Neural progenitor cell (in vitro differentiated cells): ENCODE data around the gene TTC39C. TPM values are rescaled to one million over a fixed set of nuclear protein-coding genes. Genes with fewer than 3 reads are reported as not detected.

Experiments used
- DNase-seq: peaks from one replicate; pipeline ENCODE4 v3.0.0-alpha.2; 2016; ENCODE audit warnings: low spot score
- H2AFZ ChIP-seq: fragments of 200-600 bp; sonication (generic); replicated peaks from 2 replicates; pipeline ENCODE4 v1.6.1; 2016; ENCODE audit warnings: antibody characterized with exemption
- H3F3A ChIP-seq: fragments of 200-600 bp; sonication (generic); 2 replicates; pipeline ENCODE4 v1.6.1; 2016; ENCODE audit warnings: antibody characterized with exemption, low read depth
- H3K27ac ChIP-seq: fragments of 200-600 bp; sonication (generic); 2 replicates; pipeline ENCODE4 v1.5.1; 2016; ENCODE audit warnings: mild to moderate bottlenecking
- H3K27me3 ChIP-seq: fragments of 200-600 bp; sonication (generic); 2 replicates; pipeline ENCODE4 v1.6.1; 2016; ENCODE audit warnings: mild to moderate bottlenecking, moderate library complexity
- H3K36me3 ChIP-seq: fragments of 200-600 bp; sonication (generic); 2 replicates; pipeline ENCODE4 v1.5.1; 2016
- H3K4me1 ChIP-seq: fragments of 200-600 bp; sonication (generic); 2 replicates; pipeline ENCODE4 v1.6.1; 2016; ENCODE audit warnings: mixed run types
- H3K4me2 ChIP-seq: fragments of 200-600 bp; sonication (generic); 2 replicates; pipeline ENCODE4 v1.6.1; 2016
- H3K4me3 ChIP-seq: fragments of 200-600 bp; sonication (generic); 2 replicates; pipeline ENCODE4 v1.5.1; 2016
- H3K79me2 ChIP-seq: fragments of 200-600 bp; sonication (generic); 2 replicates; pipeline ENCODE4 v1.6.1; 2016; ENCODE audit warnings: low read depth
- H3K9ac ChIP-seq: fragments of 200-600 bp; sonication (generic); 2 replicates; pipeline ENCODE4 v1.6.1; 2016
- H3K9me3 ChIP-seq: fragments of 200-600 bp; sonication (generic); 2 replicates; pipeline ENCODE4 v1.5.1; 2016; ENCODE audit warnings: low read depth
- H4K20me1 ChIP-seq: fragments of 200-600 bp; sonication (generic); 2 replicates; pipeline ENCODE4 v1.6.1; 2016; ENCODE audit warnings: low read depth
- H3K27ac Mint-ChIP-seq: 3 replicates; pipeline ENCODE4 v1.8.0; 2021; ENCODE audit warnings: mixed read lengths
- H3K27me3 Mint-ChIP-seq: 2 replicates; pipeline ENCODE4 v1.8.0; 2022; ENCODE audit warnings: low read depth, mild to moderate bottlenecking, inconsistent platforms, moderate library complexity, mixed read lengths; ENCODE audit not compliant: insufficient read depth
- H3K36me3 Mint-ChIP-seq: 3 replicates; pipeline ENCODE4 v1.8.0; 2021; ENCODE audit warnings: mixed read lengths
- H3K4me1 Mint-ChIP-seq: 3 replicates; pipeline ENCODE4 v1.8.0; 2021; ENCODE audit warnings: mixed read lengths
- H3K4me3 Mint-ChIP-seq: 3 replicates; pipeline ENCODE4 v1.8.0; 2021; ENCODE audit warnings: mild to moderate bottlenecking, moderate library complexity, mixed read lengths
- H3K9me3 Mint-ChIP-seq: 3 replicates; pipeline ENCODE4 v1.8.0; 2020; ENCODE audit warnings: mixed read lengths
- CTCF ChIP-seq: fragments of 200-600 bp; sonication (generic); IDR thresholded peaks from 2 replicates; pipeline ENCODE4 v1.5.1; 2017; ENCODE audit warnings: antibody characterized with exemption, mild to moderate bottlenecking
- EZH2 ChIP-seq: fragments of 200-600 bp; sonication (generic); IDR thresholded peaks from 2 replicates; pipeline ENCODE4 v1.6.1; 2017; ENCODE audit warnings: antibody characterized with exemption, mild to moderate bottlenecking, moderate library complexity
- EZH2phosphoT487 ChIP-seq: fragments of 200-600 bp; sonication (generic); IDR thresholded peaks from 2 replicates; pipeline ENCODE4 v1.6.1; 2017; ENCODE audit warnings: antibody characterized with exemption
- total RNA-seq: library from RNA; depleted of rRNA; stranded (reverse); fragments of >200 nt; gene quantifications from 2 replicates; pipeline ENCODE4 v1.2.3, GENCODE V29; 2015; ENCODE audit warnings: low replicate concordance

Gene TTC39C
- total RNA-seq, 1 donor from 2014 or later: 27.6 TPM

GRCh38 chr18:24049142-24049541 lies 34.6 kb downstream of the TTC39C start:
- Mint-ChIP-seq H3K27me3 (no peaks in the 10 kb centered on the region), H3K36me3 (peaks cover 3% of the 10 kb centered on the region), H3K4me3 (no peak overlapping the region), H3K27ac (no peak overlapping the region), H3K9me3 (no peaks in the 10 kb centered on the region), H3K4me1 (peaks cover 6% of the 10 kb centered on the region)
- Histone ChIP-seq H3K4me1 (no peaks in the 10 kb centered on the region), H3K9me3 (no peaks in the 10 kb centered on the region), H3F3A (no peaks in the 10 kb centered on the region), H4K20me1 (no peaks in the 10 kb centered on the region), H2AFZ (no peak overlapping the region), H3K4me2 (no peak overlapping the region), H3K79me2 (no peaks in the 10 kb centered on the region), H3K27me3 (no peaks in the 10 kb centered on the region), H3K36me3 (no peaks in the 10 kb centered on the region), H3K27ac (no peak overlapping the region), H3K9ac (no peak overlapping the region), H3K4me3 (no peak overlapping the region)
- DNase-seq: no peak
- TF ChIP-seq EZH2: no peak
- TF ChIP-seq CTCF: no peak
- TF ChIP-seq EZH2phosphoT487: no peak

- peaks cover 22% of the 10 kb centered on the region for H3K4me1 Mint-ChIP-seq
- no peak overlapping the region for H3K27ac ChIP-seq
- no peaks in the 10 kb centered on the region for H3K27me3 Mint-ChIP-seq
- H3K79me2 ChIP-seq: peaks cover 9% of the 10 kb centered on the region
- no peaks in the 10 kb centered on the region for H3K9me3 Mint-ChIP-seq
- no peaks in the 10 kb centered on the region for H3K27me3 ChIP-seq
- no peak overlapping the region for H3K9ac ChIP-seq
- H3K36me3 ChIP-seq: no peaks in the 10 kb centered on the region
- no peak overlapping the region for H3K4me3 ChIP-seq
- H3K27ac Mint-ChIP-seq: no peak overlapping the region
- no peaks in the 10 kb centered on the region for H3F3A ChIP-seq
- H4K20me1 ChIP-seq: peaks cover 10% of the 10 kb centered on the region
- no peaks in the 10 kb centered on the region for H3K9me3 ChIP-seq
- H3K4me1 ChIP-seq: peaks cover 12% of the 10 kb centered on the region
- H2AFZ ChIP-seq: no peak overlapping the region
- no peak overlapping the region for H3K4me2 ChIP-seq
- TF ChIP-seq CTCF: no peak
- no peak for TF ChIP-seq EZH2
- no peak for TF ChIP-seq EZH2phosphoT487
- DNase-seq: no peak
- no peak overlapping the region for H3K4me3 Mint-ChIP-seq
- H3K36me3 Mint-ChIP-seq: peaks cover 1% of the 10 kb centered on the region
Observed at GRCh38 chr18:24051031-24051947, 36.7 kb downstream of the TTC39C start.

GRCh38 chr18:24052053-24052452 lies 37.5 kb downstream of the TTC39C start:
- H3K79me2 ChIP-seq: peaks cover 9% of the 10 kb centered on the region
- H3K27me3 Mint-ChIP-seq: no peaks in the 10 kb centered on the region
- no peak overlapping the region for H3K27ac Mint-ChIP-seq

More at GRCh38 chr18:24052053-24052452, 37.5 kb downstream of the TTC39C start:
- H3K4me1 Mint-ChIP-seq: peaks cover 25% of the 10 kb centered on the region
- peaks cover 14% of the 10 kb centered on the region for H3K4me1 ChIP-seq
- H3F3A ChIP-seq: no peaks in the 10 kb centered on the region
- no peak for TF ChIP-seq CTCF
- no peak for TF ChIP-seq EZH2
- no peak for TF ChIP-seq EZH2phosphoT487
- no peak overlapping the region for H3K4me3 Mint-ChIP-seq
- no peak for DNase-seq
- H3K4me2 ChIP-seq: no peak overlapping the region
- no peak overlapping the region for H3K27ac ChIP-seq
- no peaks in the 10 kb centered on the region for H3K9me3 Mint-ChIP-seq
- H3K27me3 ChIP-seq: no peaks in the 10 kb centered on the region
- H3K36me3 Mint-ChIP-seq: peaks cover 1% of the 10 kb centered on the region
- H3K9ac ChIP-seq: no peak overlapping the region
- H4K20me1 ChIP-seq: peaks cover 10% of the 10 kb centered on the region
- no peaks in the 10 kb centered on the region for H3K36me3 ChIP-seq
- no peaks in the 10 kb centered on the region for H3K9me3 ChIP-seq
- H2AFZ ChIP-seq: no peak overlapping the region
- H3K4me3 ChIP-seq: no peak overlapping the region
